Osteocyte (in vitro differentiated cells): ENCODE measurements around the gene PTPRG. TPM values are rescaled to one million over a fixed set of nuclear protein-coding genes. Genes with fewer than 3 reads are reported as not detected.
A peak's percentile ranks its signal among the peaks of the same experiment; 100 is the strongest.

ENCODE experiments used
- DNase-seq: peaks from one replicate; pipeline ENCODE4 v3.0.0; 2021; ENCODE audit warnings: mixed read lengths; ENCODE audit not compliant: unreplicated experiment; ENCODE audit errors: extremely low spot score
- H3K27ac Mint-ChIP-seq: one replicate; pipeline ENCODE4 v1.8.0; 2021; ENCODE audit warnings: mild to moderate bottlenecking, mixed read lengths; ENCODE audit not compliant: unreplicated experiment
- H3K27me3 Mint-ChIP-seq: one replicate; pipeline ENCODE4 v1.8.0; 2021; ENCODE audit warnings: mixed read lengths; ENCODE audit not compliant: unreplicated experiment
- H3K36me3 Mint-ChIP-seq: one replicate; pipeline ENCODE4 v1.8.0; 2021; ENCODE audit warnings: mixed read lengths; ENCODE audit not compliant: unreplicated experiment
- H3K4me1 Mint-ChIP-seq: one replicate; pipeline ENCODE4 v1.8.0; 2021; ENCODE audit warnings: mixed read lengths; ENCODE audit not compliant: unreplicated experiment
- H3K4me3 Mint-ChIP-seq: one replicate; pipeline ENCODE4 v1.8.0; 2021; ENCODE audit warnings: mild to moderate bottlenecking, moderate library complexity, mixed read lengths; ENCODE audit not compliant: unreplicated experiment
- H3K9me3 Mint-ChIP-seq: one replicate; pipeline ENCODE4 v1.8.0; 2021; ENCODE audit warnings: mixed read lengths; ENCODE audit not compliant: unreplicated experiment
- total RNA-seq: library from RNA; stranded (reverse); gene quantifications from 2 replicates; pipeline ENCODE4 v1.2.1, GENCODE V29; 2021
- TF ChIP-seq, protein P1 (sequence below): fragments of 200-600 bp; sonication (generic); IDR thresholded peaks from 2 replicates; pipeline ENCODE4 v1.5.0; 2021; ENCODE audit warnings: antibody characterized with exemption, mild to moderate bottlenecking, moderate library complexity

The PTPRG gene
- total RNA-seq, 1 donor from 2014 or later: 48.1 TPM

GRCh38 chr3:61627768-61628185, 66.4 kb downstream of the PTPRG start:
- H3K4me3 Mint-ChIP-seq: no peak overlapping the region
- H3K4me1 Mint-ChIP-seq: peaks cover 55% of the 10 kb centered on the region
- TF ChIP-seq, protein P1, sequence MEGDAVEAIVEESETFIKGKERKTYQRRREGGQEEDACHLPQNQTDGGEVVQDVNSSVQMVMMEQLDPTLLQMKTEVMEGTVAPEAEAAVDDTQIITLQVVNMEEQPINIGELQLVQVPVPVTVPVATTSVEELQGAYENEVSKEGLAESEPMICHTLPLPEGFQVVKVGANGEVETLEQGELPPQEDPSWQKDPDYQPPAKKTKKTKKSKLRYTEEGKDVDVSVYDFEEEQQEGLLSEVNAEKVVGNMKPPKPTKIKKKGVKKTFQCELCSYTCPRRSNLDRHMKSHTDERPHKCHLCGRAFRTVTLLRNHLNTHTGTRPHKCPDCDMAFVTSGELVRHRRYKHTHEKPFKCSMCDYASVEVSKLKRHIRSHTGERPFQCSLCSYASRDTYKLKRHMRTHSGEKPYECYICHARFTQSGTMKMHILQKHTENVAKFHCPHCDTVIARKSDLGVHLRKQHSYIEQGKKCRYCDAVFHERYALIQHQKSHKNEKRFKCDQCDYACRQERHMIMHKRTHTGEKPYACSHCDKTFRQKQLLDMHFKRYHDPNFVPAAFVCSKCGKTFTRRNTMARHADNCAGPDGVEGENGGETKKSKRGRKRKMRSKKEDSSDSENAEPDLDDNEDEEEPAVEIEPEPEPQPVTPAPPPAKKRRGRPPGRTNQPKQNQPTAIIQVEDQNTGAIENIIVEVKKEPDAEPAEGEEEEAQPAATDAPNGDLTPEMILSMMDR: no peak
- no peak for DNase-seq
- peaks cover 8% of the 10 kb centered on the region for H3K36me3 Mint-ChIP-seq
- peaks cover 32% of the 10 kb centered on the region for H3K27me3 Mint-ChIP-seq
- no peak overlapping the region for H3K27ac Mint-ChIP-seq
- no peaks in the 10 kb centered on the region for H3K9me3 Mint-ChIP-seq

DNA sequence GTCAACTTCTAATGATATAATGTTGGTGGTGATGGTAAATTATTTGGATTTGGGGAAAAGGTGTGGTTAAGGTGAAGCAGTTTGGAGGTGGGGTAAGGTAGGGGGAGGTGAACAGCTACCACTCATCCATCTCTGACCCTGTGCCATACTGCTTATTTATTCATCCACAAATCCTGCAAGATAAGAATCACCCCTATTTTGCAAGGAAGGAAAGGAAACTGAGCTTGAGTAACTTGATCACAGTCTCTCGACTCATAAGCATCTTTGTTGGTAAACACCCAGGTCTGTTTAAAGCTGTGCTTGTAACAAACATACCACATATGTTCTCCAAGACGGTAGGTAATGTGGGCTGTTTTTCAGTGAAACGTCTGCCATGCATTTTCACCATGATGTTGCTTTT, 67.3 kb downstream of the PTPRG start:
- DNase-seq: no peak
- H3K36me3 Mint-ChIP-seq: peaks cover 16% of the 10 kb centered on the region
- peaks cover 31% of the 10 kb centered on the region for H3K27me3 Mint-ChIP-seq
- no peaks in the 10 kb centered on the region for H3K9me3 Mint-ChIP-seq
- TF ChIP-seq, protein P1: no peak
- no peak overlapping the region for H3K4me3 Mint-ChIP-seq
- H3K4me1 Mint-ChIP-seq: peaks cover 58% of the 10 kb centered on the region
- no peak overlapping the region for H3K27ac Mint-ChIP-seq

DNA sequence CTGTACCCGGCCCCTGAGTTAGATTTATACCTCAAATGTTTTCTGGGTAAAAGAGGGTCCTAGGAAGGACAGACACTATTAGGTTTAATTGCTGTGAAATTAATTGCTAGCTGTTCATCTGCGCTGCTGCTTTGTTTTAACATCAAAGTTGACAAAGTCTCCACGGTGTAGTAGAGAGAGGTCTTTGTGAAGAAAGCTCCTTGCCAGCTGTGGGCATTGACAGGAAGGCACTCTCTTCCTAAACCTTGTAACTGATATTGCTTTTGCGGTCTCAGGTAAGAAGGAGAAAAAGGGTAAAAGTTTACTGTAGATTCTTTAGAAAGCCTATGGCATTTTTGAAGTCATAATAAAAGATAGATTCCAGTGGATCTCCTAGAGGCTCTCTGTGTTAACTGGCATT, 68.1 kb downstream of the PTPRG start:
- Mint-ChIP-seq H3K4me1 (peaks cover 60% of the 10 kb centered on the region), H3K27me3 (peaks cover 28% of the 10 kb centered on the region), H3K27ac (no peak overlapping the region), H3K4me3 (no peak overlapping the region), H3K9me3 (no peaks in the 10 kb centered on the region), H3K36me3 (peaks cover 14% of the 10 kb centered on the region)
- no peak for DNase-seq
- TF ChIP-seq, protein P1: no peak

DNA sequence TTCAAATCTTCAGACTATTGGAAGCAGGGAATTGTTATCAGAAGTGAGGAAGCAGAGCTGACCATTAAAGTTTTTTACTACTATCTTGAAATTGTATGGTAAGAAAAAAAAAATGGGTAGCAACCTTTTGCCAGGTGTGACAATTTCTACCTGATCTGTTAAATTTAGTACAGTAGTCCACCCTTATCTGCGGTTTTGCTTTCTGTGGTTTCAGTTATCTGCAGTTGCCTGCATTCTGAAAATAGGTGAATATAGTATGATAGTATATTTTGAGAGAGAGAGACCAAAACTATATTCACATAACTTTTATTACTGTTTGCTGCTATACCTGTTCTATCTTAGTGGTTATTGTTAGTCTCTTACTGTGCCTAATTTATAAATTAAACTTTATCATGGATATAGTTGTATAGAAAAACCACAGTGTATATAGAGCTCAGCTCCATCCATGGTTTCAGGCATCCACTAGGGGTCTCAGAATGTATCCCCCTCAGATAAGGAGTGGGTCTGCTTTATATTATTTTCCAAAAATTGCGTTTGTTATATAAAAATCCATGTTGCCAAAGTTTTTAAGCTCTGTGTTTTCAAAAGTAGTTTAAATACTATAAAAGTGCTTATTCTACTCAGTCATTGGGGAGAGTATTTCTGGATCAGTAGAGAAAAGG, 69.9 kb downstream of the PTPRG start:
- TF ChIP-seq, protein P1: no peak
- peaks cover 9% of the 10 kb centered on the region for H3K36me3 Mint-ChIP-seq
- no peak overlapping the region for H3K4me3 Mint-ChIP-seq
- H3K27ac Mint-ChIP-seq: peak overlapping the region; percentile 66
- peaks cover 27% of the 10 kb centered on the region for H3K27me3 Mint-ChIP-seq
- H3K4me1 Mint-ChIP-seq: peaks cover 60% of the 10 kb centered on the region
- H3K9me3 Mint-ChIP-seq: no peaks in the 10 kb centered on the region
- no peak for DNase-seq

GRCh38 chr3:61632568-61633175, 71.3 kb downstream of the PTPRG start:
- TF ChIP-seq, protein P1: no peak
- no peaks in the 10 kb centered on the region for H3K9me3 Mint-ChIP-seq
- peaks cover 39% of the 10 kb centered on the region for H3K27me3 Mint-ChIP-seq
- H3K27ac Mint-ChIP-seq: no peak overlapping the region
- H3K4me3 Mint-ChIP-seq: no peak overlapping the region
- peaks cover 56% of the 10 kb centered on the region for H3K4me1 Mint-ChIP-seq
- peaks cover 11% of the 10 kb centered on the region for H3K36me3 Mint-ChIP-seq
- DNase-seq: no peak
